ENCODE results near the gene RSAD1. TPM values are rescaled to one million over a fixed set of nuclear protein-coding genes. Genes with fewer than 3 reads are reported as not detected.

RSAD1 gene
- total RNA-seq, 4 donors from 2014 or later = 21.5 to 40.5 (median 26.5) TPM

GRCh38 chr17:50439008-50439407, 39.7 kb upstream of the RSAD1 start:
- intact Hi-C loops (cut with DNase I; ENCODE audit: low total_unique reads) = no loop called here
- 91 to 93% methylated on average over 4 of the region's 4 CpGs for WGBS, 2 donors
- TF ChIP-seq CTCF (IDR thresholded peaks at IDR 0.05) = no peak
- TF ChIP-seq POLR2A (IDR thresholded peaks at IDR 0.05) = no peak
- no peak overlapping the region for H3K4me3 ChIP-seq (ENCODE audit: low read depth, poor library complexity, severe bottlenecking)
- no peak for DNase-seq (ENCODE audit: low spot score in 2 of 2)

DNA sequence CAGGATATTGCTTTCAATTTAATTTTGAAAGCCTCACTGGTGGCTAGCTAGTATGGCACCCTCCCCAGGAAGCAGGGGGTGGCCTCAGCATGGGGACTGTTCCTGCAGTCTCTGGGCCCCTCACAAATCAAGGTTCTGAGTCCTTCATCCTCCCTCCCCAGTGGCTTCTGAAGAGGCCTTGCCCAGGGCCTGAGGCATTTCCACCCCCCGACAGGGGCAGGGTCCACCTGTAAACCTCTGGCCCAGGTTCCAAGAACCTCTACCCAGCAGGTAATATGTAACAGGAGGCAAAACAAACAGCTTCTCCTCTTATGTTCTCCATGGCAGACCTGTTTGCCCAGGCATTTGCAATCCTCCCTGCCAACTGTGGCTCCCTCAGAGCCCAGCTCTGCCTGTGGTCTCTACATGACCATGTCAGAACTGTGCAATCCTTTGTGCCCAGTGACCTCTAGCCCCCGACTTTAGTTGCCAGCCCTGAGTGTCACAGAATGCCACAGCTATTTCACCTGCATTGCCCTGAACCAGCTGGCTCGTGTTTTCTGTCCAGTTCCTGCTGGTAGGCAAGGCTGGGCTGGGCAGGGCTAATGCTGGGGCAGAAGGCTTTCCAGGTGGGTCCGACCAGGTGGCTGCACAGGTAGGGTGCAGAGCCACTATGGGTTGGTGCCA, 38.4 kb upstream of the RSAD1 start:
- no peak overlapping the region for H3K4me3 ChIP-seq (ENCODE audit: low read depth, poor library complexity, severe bottlenecking)
- DNase-seq (ENCODE audit: low spot score in 2 of 2) = no peak
- 69 to 73% methylated on average over 4 of the region's 4 CpGs for WGBS, 2 donors
- TF ChIP-seq POLR2A (IDR thresholded peaks at IDR 0.05) (no peak), CTCF (IDR thresholded peaks at IDR 0.05) (no peak)
- intact Hi-C loops (cut with DNase I; ENCODE audit: low total_unique reads) = no loop called here

- H3K4me3 ChIP-seq (ENCODE audit: low read depth, poor library complexity, severe bottlenecking) = no peak overlapping the region
- intact Hi-C loops (cut with DNase I; ENCODE audit: low total_unique reads) = no loop called here
- WGBS, 2 donors = 74 to 76% methylated on average over 10 of the region's 10 CpGs
- TF ChIP-seq CTCF (IDR thresholded peaks at IDR 0.05) = no peak
- no peak for TF ChIP-seq POLR2A (IDR thresholded peaks at IDR 0.05)
- DNase-seq (ENCODE audit: low spot score in 2 of 2) = no peak
Observed at GRCh38 chr17:50440838-50441829, 37.5 kb upstream of the RSAD1 start.

GRCh38 chr17:50443505-50443974, 35.1 kb upstream of the RSAD1 start:
- WGBS, 2 donors = 17 to 25% methylated on average over 3 of the region's 3 CpGs

More at GRCh38 chr17:50443505-50443974, 35.1 kb upstream of the RSAD1 start:
- no peak for DNase-seq (ENCODE audit: low spot score in 2 of 2)
- intact Hi-C loops (cut with DNase I; ENCODE audit: low total_unique reads) = no loop called here
- H3K4me3 ChIP-seq (ENCODE audit: low read depth, poor library complexity, severe bottlenecking) = no peak overlapping the region
- TF ChIP-seq CTCF (IDR thresholded peaks at IDR 0.05) (no peak), POLR2A (IDR thresholded peaks at IDR 0.05) (no peak)
